HG03342 (cell line): ENCODE results near the gene ARMH3.
"Not testable (repeated sequence)": the region's sequence is repeated elsewhere in the genome, so short reads cannot be mapped to it uniquely, and the experiment has no call there.

Source experiments
- ATAC-seq: cut with Tn5 transposase; IDR thresholded peaks from one replicate; pipeline ENCODE4 v1.9.1; 2021; ENCODE audit warnings: mild to moderate bottlenecking, moderate library complexity; ENCODE audit not compliant: unreplicated experiment

ARMH3 gene

DNA sequence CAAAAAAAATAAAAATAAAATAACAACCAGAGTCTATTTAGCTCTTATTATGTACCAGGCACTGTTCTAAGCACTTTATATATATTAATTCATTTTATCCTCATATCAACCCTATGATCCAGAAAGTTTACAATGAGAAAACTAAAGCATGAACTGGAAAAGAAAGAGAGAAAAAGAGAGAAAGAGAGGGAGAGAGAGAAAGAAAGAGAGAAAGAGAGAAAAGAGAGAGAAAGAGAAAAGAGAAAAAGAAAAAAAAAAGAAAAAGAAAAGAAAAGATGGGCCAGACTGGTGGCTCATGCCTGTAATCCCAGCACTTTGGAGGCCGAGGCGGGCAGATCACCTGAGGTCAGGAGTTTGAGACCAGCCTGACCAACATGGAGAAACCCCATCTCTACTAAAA lies 9.9 kb downstream of the ARMH3 start:
- no peak for ATAC-seq

DNA sequence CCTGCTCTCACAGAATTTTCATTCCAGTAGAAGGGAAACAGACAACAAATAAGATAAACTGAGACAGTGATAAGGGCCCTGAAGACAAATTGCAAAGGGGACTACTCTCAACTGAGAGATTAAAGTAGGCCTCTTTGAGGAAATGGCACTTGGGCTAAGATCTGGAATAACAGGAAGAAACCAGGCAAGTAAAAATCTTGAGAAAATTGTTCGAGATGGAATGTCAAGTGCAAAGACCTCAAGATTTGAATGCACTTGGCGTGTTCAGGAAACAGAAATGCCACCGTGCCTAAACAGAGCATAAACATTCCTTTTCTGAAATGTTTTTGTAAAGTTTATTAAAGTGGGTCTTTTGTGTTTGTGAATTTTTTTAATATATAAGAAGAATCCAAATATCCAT lies 10.7 kb downstream of the ARMH3 start:
- no peak for ATAC-seq

- ATAC-seq = no peak
Measured at GRCh38 chr10:102040305-102041050, 15.5 kb downstream of the ARMH3 start.

DNA sequence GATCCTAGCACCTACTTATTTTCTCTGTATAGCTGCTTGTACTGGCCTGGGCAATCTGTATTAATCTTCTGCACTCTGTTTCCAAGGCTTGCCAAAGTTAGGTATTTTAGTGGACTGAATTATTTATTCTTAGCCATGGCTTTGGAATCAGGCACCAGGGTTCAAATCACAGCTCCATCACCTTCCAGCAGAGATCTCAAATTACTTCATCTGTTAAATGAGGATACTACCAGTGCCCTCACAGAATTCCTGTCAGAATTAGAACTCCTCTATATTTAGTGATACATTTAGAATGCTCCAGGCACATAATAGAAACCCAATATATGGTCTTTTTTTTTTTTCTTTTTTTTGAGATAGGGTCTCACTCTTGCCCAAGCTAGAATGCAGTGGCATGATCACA lies 17.6 kb downstream of the ARMH3 start:
- ATAC-seq = no peak

DNA sequence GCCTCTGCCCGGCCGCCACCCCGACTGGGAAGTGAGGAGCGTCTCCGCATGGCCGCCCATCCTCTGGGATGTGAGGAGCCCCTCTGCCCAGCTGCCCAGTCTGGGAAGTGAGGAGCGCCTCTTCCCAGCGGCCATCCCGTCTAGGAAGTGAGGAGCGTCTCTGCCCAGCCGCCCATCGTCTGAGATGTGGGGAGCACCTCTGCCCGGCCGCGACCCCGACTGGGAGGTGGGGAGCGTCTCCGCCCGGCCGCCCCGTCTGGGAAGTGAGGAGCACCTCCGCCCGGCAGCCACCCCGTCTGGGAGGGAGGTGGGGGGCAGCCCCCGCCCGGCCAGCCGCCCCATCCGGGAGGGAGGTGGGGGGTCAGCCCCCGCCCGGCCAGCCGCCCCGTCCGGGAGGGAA lies 20.2 kb downstream of the ARMH3 start:
- ATAC-seq = not testable (repeated sequence)

- no peak for ATAC-seq
Measured at GRCh38 chr10:102033787-102034186, 22.2 kb downstream of the ARMH3 start.

DNA sequence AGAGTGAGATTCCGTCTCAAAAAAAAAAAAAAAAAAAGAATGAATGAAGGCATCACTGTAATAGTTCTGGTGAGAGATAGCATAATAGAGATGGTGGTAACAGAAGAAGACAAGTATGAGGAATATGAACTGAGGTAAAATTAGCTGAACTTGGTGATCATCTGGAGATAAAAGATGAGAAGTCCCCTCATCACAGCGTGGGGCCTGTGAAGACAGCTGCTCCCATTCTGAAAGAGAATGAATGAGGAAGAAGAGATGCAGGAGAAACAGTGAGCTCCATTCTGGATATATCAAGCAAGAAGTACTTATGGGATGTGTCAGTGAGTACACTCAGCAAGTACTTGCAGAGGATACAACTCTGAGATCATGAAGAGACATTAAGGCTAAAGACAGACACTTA lies 28.7 kb downstream of the ARMH3 start:
- no peak for ATAC-seq

GRCh38 chr10:102024799-102025198 lies 31.2 kb downstream of the ARMH3 start:
- ATAC-seq = no peak

DNA sequence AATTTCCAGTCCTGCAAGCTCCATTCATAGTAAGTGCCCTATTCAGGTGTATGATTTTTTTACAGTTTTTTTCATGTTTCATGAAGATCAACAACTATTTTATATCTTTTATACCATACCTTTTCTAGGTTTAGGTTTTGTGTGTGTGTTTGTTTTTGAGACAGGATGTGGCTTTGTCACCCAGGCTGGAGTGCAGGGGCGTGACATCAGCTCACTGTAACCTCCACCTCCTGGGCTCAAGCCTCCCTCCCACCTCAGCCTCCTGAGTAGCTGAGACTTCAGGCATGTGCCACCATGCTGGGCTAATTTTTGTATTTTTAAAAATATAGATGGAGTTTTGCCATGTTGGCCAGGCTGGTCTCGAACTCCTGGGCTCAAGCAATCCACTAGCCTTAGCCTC lies 35.0 kb downstream of the ARMH3 start:
- no peak for ATAC-seq

GRCh38 chr10:102017295-102017694 lies 38.7 kb downstream of the ARMH3 start:
- no peak for ATAC-seq

- ATAC-seq = no peak
Measured at GRCh38 chr10:102016416-102016815, 39.6 kb downstream of the ARMH3 start.

DNA sequence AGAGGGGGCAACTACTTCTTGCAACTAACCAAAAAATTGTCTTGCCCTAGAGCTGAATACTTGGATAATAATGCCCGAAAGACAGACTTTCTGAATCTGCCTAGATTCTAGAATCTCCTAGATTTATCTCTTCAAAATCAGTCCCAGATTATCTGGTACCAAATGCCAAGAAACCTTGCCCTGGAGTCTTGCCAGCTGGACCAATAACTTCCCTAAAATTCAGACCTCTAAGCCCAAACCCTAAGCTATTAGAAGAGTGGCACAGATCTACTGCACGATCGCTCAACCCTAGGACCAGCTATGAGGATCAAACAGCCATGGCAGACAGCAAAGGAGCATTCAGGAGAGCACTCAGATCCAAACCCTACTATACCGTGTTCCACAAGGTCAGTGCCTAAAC lies 45.0 kb downstream of the ARMH3 start:
- no peak for ATAC-seq

GRCh38 chr10:102009801-102010425 lies 46.1 kb downstream of the ARMH3 start:
- ATAC-seq = peak; percentile 58

DNA sequence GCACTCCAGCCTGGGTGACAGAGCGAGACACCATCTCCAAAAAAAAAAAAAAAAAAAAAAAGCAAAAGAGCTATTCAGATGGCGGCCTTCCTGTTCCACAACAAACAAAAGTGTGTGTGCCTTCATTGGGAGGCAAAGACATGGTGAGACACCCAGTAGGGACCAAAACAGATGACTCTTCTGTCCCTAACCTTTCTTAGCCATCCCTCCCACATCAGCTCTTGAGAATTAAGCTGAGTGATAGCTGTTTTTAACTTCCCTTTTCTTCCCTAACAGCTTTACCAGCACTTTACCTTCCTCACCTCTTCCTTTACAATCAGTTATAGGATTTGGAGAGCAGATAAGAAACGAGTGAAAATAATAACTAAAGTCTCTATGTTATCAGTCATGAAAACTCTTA lies 48.2 kb downstream of the ARMH3 start:
- ATAC-seq = no peak

- ATAC-seq = not testable (repeated sequence)
Measured at GRCh38 chr10:102007031-102007430, 48.9 kb downstream of the ARMH3 start.

DNA sequence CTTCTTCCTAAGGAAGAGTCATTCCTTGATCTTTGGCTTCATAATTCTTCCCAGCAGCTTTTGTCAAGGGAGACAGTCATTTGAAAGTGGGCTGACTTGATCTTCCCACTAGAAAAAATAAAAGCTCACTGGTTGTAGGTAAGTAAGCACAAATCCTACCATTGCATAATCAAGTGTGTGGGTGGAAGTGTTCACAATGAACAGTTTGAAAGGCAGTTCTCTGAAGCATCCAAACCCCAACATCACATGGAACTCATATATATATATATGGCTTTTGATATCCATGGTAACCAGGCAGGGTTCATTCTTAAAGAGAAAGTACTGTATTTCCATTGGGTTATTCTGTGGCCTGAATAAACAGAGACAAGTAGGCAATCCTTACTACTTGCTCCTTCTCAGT lies 51.6 kb downstream of the ARMH3 start:
- ATAC-seq = no peak

GRCh38 chr10:102003541-102003940 lies 52.4 kb downstream of the ARMH3 start:
- ATAC-seq = no peak

GRCh38 chr10:102001435-102002068 lies 54.4 kb downstream of the ARMH3 start:
- ATAC-seq = peak; percentile 56

GRCh38 chr10:101997803-101998202 lies 58.2 kb downstream of the ARMH3 start:
- ATAC-seq = no peak

DNA sequence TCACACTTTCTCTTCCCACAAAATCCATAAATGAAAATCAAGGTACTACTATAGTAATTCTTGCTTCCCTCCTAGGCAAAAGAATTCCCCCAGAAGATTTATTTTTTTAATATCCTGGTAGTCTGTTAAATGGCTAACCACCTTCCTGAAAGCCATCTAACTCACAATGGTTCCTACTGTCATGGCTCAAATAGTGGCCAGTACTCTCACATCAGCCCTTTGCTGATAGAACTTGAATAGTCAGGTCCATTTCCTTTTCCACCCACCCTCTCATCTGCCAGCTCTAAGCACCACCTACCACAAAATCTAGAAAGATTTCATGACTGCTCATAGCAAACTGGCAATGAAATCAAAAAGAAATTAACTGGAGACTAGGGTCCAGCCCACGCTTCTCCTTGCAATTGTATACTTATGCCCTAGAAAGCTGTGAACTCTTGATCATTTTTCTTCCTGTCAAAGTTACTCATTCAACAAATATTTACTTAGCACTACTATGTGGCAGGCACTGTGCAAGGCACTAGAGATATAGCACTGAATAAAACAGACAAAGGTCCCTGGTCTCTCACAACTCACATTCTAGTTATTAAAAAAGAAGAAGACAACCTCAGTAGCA lies 60.4 kb downstream of the ARMH3 start:
- no peak for ATAC-seq

DNA sequence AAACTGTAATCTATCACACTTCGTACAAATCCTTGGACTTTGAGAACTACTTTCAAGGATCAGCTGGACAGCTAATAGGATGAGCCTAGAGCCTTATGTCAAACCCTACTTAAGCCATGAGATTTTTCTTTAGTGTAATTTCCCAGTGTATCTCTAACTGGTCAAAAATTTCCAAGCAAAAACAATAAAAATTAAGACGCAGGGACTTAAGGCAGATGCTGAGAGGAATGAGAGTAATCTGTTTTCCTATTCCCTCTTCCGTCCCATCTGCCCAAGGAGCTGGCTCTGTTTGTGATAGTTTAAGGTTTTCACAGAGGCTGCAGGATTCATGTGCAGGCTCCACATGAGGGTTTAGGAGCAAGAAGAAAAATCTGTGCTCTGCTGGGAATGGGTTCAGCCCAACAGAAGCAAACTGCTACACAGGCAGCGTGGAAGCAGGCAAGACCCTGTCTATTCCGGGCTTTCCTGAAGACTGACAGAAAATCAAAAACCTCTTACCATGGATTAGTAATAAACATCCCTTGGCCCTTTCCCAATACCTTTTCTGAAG lies 62.2 kb downstream of the ARMH3 start:
- ATAC-seq = no peak

DNA sequence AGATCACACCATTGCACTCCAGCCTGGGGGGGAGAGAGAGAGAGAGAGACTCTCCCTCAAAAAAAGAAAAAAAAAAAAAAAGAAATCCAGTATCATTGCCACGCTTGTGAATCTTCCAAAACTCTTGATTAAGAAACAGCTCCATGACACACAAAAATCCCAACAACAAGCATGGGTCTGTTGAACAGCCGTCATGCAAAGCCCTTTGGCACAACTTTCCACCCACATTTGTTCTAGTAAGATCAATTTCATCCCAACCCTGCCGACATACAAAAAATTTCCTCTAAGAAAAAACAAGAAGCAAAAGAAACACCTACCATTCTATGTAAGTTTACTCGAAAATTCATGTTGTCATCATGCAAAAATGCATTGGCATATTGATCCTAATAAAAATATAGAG lies 62.8 kb downstream of the ARMH3 start:
- ATAC-seq = no peak
